IPS-15b (cell line): ENCODE data around the gene FBXO2.

Source experiments
- H3K27me3 ChIP-seq: one replicate; pipeline ENCODE4 v1.6.1; 2013; ENCODE audit warnings: low read length; ENCODE audit not compliant: control insufficient read depth, insufficient read depth
- H3K36me3 ChIP-seq: one replicate; pipeline ENCODE4 v1.6.1; 2013; ENCODE audit warnings: low read length; ENCODE audit not compliant: control insufficient read depth, insufficient read depth
- H3K4me1 ChIP-seq: one replicate; pipeline ENCODE4 v1.6.1; 2013; ENCODE audit warnings: mild to moderate bottlenecking, low read length; ENCODE audit not compliant: control insufficient read depth, insufficient read depth
- H3K4me3 ChIP-seq: one replicate; pipeline ENCODE4 v1.5.1; 2013; ENCODE audit warnings: low read depth, low read length
- H3K9ac ChIP-seq: one replicate; pipeline ENCODE4 v1.6.1; 2013; ENCODE audit warnings: low read depth, mild to moderate bottlenecking, low read length
- H3K9me3 ChIP-seq: one replicate; pipeline ENCODE4 v1.6.1; 2013; ENCODE audit warnings: mild to moderate bottlenecking, low read length; ENCODE audit not compliant: control insufficient read depth, insufficient read depth

Gene FBXO2

GRCh38 chr1:11691928-11692711 is 37.9 kb upstream of the FBXO2 start:
- H3K4me3 ChIP-seq: peak overlapping the region; percentile 83
- no peaks in the 10 kb centered on the region for H3K27me3 ChIP-seq
- no peaks in the 10 kb centered on the region for H3K36me3 ChIP-seq
- peaks cover 23% of the 10 kb centered on the region for H3K4me1 ChIP-seq
- H3K9ac ChIP-seq: peak overlapping the region; percentile 79
- H3K9me3 ChIP-seq: no peaks in the 10 kb centered on the region

GRCh38 chr1:11691302-11691914 is 37.2 kb upstream of the FBXO2 start, which contains the start of gene DRAXIN:
Gene DRAXIN, plus strand, starts transcription at chr1:11691710. Its CDS starts 14,549 bp downstream, at chr1:11706259.
- Histone ChIP-seq H3K4me1 (peaks cover 23% of the 10 kb centered on the region), H3K4me3 (peak within 1 kb of the TSS; percentile 83), H3K27me3 (no peaks in the 10 kb centered on the region), H3K36me3 (no peaks in the 10 kb centered on the region), H3K9ac (peak within 1 kb of the TSS; percentile 94), H3K9me3 (no peaks in the 10 kb centered on the region)

GRCh38 chr1:11690397-11691301 is 36.4 kb upstream of the FBXO2 start:
- no peaks in the 10 kb centered on the region for H3K36me3 ChIP-seq
- H3K9me3 ChIP-seq: no peaks in the 10 kb centered on the region
- peak overlapping the region; percentile 94 for H3K9ac ChIP-seq
- no peaks in the 10 kb centered on the region for H3K27me3 ChIP-seq
- peaks cover 27% of the 10 kb centered on the region for H3K4me1 ChIP-seq
- H3K4me3 ChIP-seq: peak overlapping the region; percentile 82

- Histone ChIP-seq H3K4me1 (peaks cover 29% of the 10 kb centered on the region), H3K27me3 (no peaks in the 10 kb centered on the region), H3K9ac (no peak overlapping the region)
Measured at GRCh38 chr1:11688506-11688905, 34.3 kb upstream of the FBXO2 start.

GRCh38 chr1:11685210-11685752 is 31.1 kb upstream of the FBXO2 start:
- H3K36me3 ChIP-seq: no peaks in the 10 kb centered on the region
- H3K4me1 ChIP-seq: peaks cover 43% of the 10 kb centered on the region
- no peaks in the 10 kb centered on the region for H3K27me3 ChIP-seq
- no peaks in the 10 kb centered on the region for H3K9me3 ChIP-seq
- H3K9ac ChIP-seq: no peak overlapping the region
- H3K4me3 ChIP-seq: no peak overlapping the region

More at GRCh38 chr1:11688506-11688905, 34.3 kb upstream of the FBXO2 start:
- H3K4me3 ChIP-seq: no peak overlapping the region
- no peaks in the 10 kb centered on the region for H3K36me3 ChIP-seq
- H3K9me3 ChIP-seq: no peaks in the 10 kb centered on the region

GRCh38 chr1:11684070-11684469 is 29.8 kb upstream of the FBXO2 start:
- peaks cover 4% of the 10 kb centered on the region for H3K36me3 ChIP-seq
- H3K27me3 ChIP-seq: no peaks in the 10 kb centered on the region
- H3K9ac ChIP-seq: no peak overlapping the region
- H3K4me3 ChIP-seq: no peak overlapping the region
- no peaks in the 10 kb centered on the region for H3K9me3 ChIP-seq
- peaks cover 39% of the 10 kb centered on the region for H3K4me1 ChIP-seq

- no peaks in the 10 kb centered on the region for H3K9me3 ChIP-seq
- H3K27me3 ChIP-seq: no peaks in the 10 kb centered on the region
- H3K4me1 ChIP-seq: peaks cover 31% of the 10 kb centered on the region
- peak overlapping the region; percentile 9 for H3K4me3 ChIP-seq
- H3K36me3 ChIP-seq: peaks cover 11% of the 10 kb centered on the region
- no peak overlapping the region for H3K9ac ChIP-seq
Measured at GRCh38 chr1:11682799-11683198, 28.6 kb upstream of the FBXO2 start.

- Histone ChIP-seq H3K9ac (peak overlapping the region; percentile 56), H3K4me3 (peak overlapping the region; percentile 84), H3K9me3 (no peaks in the 10 kb centered on the region), H3K27me3 (no peaks in the 10 kb centered on the region), H3K36me3 (peaks cover 16% of the 10 kb centered on the region), H3K4me1 (peaks cover 29% of the 10 kb centered on the region)
Measured at GRCh38 chr1:11682287-11682771, 28.1 kb upstream of the FBXO2 start.

- Histone ChIP-seq H3K9me3 (no peaks in the 10 kb centered on the region), H3K9ac (peak within 1 kb of the TSS; percentile 95), H3K36me3 (peaks cover 27% of the 10 kb centered on the region), H3K27me3 (no peaks in the 10 kb centered on the region), H3K4me3 (peak within 1 kb of the TSS; percentile 84), H3K4me1 (peaks cover 29% of the 10 kb centered on the region)
Measured at GRCh38 chr1:11681071-11681771, 27.0 kb upstream of the FBXO2 start, which contains the start of gene MAD2L2. Gene MAD2L2, minus strand, starts transcription at chr1:11681148. Its CDS starts 547 bp downstream, at chr1:11680601.

GRCh38 chr1:11680270-11681070 is 26.2 kb upstream of the FBXO2 start:
- Histone ChIP-seq H3K4me1 (peaks cover 25% of the 10 kb centered on the region), H3K9ac (peak overlapping the region; percentile 95), H3K9me3 (no peaks in the 10 kb centered on the region), H3K27me3 (no peaks in the 10 kb centered on the region), H3K36me3 (peaks cover 34% of the 10 kb centered on the region), H3K4me3 (peak overlapping the region; percentile 84)
